GM23248 (cell line): ENCODE results near the gene MNAT1. TPM values are rescaled to one million over a fixed set of nuclear protein-coding genes. Genes with fewer than 3 reads are reported as not detected.

Source experiments
- DNase-seq: peaks from one replicate; pipeline ENCODE4 v3.0.0-alpha.2; 2015
- H2AFZ ChIP-seq: fragments of 200-600 bp; sonication (generic); 2 replicates; pipeline ENCODE4 v1.6.1; 2016; ENCODE audit warnings: antibody characterized with exemption
- H3F3A ChIP-seq: fragments of 200-600 bp; sonication (generic); 2 replicates; pipeline ENCODE4 v1.6.1; 2016; ENCODE audit warnings: mild to moderate bottlenecking, antibody characterized with exemption, mixed run types; ENCODE audit not compliant: insufficient read depth
- H3K27ac ChIP-seq: fragments of 200-600 bp; sonication (generic); 2 replicates; pipeline ENCODE4 v1.5.1; 2016; ENCODE audit warnings: mild to moderate bottlenecking
- H3K27me3 ChIP-seq: fragments of 200-600 bp; sonication (generic); replicated peaks from 2 replicates; pipeline ENCODE4 v1.6.1; 2016; ENCODE audit warnings: mild to moderate bottlenecking; ENCODE audit not compliant: insufficient read depth
- H3K36me3 ChIP-seq: fragments of 200-600 bp; sonication (generic); 2 replicates; pipeline ENCODE4 v1.6.1; 2016; ENCODE audit warnings: low read depth, mild to moderate bottlenecking
- H3K4me1 ChIP-seq: fragments of 200-600 bp; sonication (generic); 2 replicates; pipeline ENCODE4 v1.6.1; 2016; ENCODE audit warnings: mild to moderate bottlenecking; ENCODE audit not compliant: insufficient read depth
- H3K4me2 ChIP-seq: fragments of 200-600 bp; sonication (generic); one replicate; pipeline ENCODE4 v1.6.1; 2016; ENCODE audit warnings: mild to moderate bottlenecking; ENCODE audit not compliant: unreplicated experiment
- H3K4me3 ChIP-seq: fragments of 200-600 bp; sonication (generic); 2 replicates; pipeline ENCODE4 v1.5.1; 2016; ENCODE audit warnings: mild to moderate bottlenecking
- H3K79me2 ChIP-seq: fragments of 200-600 bp; sonication (generic); 2 replicates; pipeline ENCODE4 v1.6.1; 2016; ENCODE audit warnings: mild to moderate bottlenecking; ENCODE audit not compliant: insufficient read depth
- H3K9ac ChIP-seq: fragments of 200-600 bp; sonication (generic); 2 replicates; pipeline ENCODE4 v1.6.1; 2016; ENCODE audit warnings: mild to moderate bottlenecking
- H3K9me2 ChIP-seq: fragments of 200-600 bp; sonication (generic); 2 replicates; pipeline ENCODE4 v1.6.1; 2016; ENCODE audit warnings: mixed run types, mild to moderate bottlenecking, moderate library complexity; ENCODE audit not compliant: insufficient read depth
- H3K9me3 ChIP-seq: fragments of 200-600 bp; sonication (generic); one replicate; pipeline ENCODE4 v1.6.1; 2017; ENCODE audit warnings: low read depth
- H4K20me1 ChIP-seq: fragments of 200-600 bp; sonication (generic); 2 replicates; pipeline ENCODE4 v1.6.0; 2016; ENCODE audit not compliant: insufficient read depth
- EZH2 ChIP-seq: fragments of 200-600 bp; sonication (generic); IDR thresholded peaks from 2 replicates; pipeline ENCODE4 v1.6.1; 2018; ENCODE audit warnings: antibody characterized with exemption, mild to moderate bottlenecking; ENCODE audit not compliant: insufficient read depth, poor library complexity, severe bottlenecking
- EZH2phosphoT487 ChIP-seq: fragments of 200-600 bp; sonication (generic); IDR thresholded peaks from 2 replicates; pipeline ENCODE4 v1.6.1; 2018; ENCODE audit warnings: antibody characterized with exemption, moderate library complexity, mild to moderate bottlenecking, low read depth; ENCODE audit not compliant: insufficient read depth
- WGBS, 2 experiments: methylation state at CpG; one replicate each; pipeline ENCODE4 v1.1.6; 2015 to 2017; ENCODE audit warnings: low lambda C conversion rate in 2 of 2, low coverage in 1 of 2; ENCODE audit errors: missing lambda C conversion rate in 2 of 2; 5-methylcytosine and 5-hydroxymethylcytosine counted together
- in situ Hi-C: fragments of 300-500 bp; cut with MboI; formaldehyde crosslinking; loops from 2 replicates; pipeline ENCODE4 v1.15.0; 2020
- polyA plus RNA-seq: library from polyadenylated mRNA; unstranded; fragments of >200 nt; fragmentation: Nextera tagmentation; extraction: Ambion mirVana; gene quantifications from 2 replicates; pipeline ENCODE4 v1.2.1, GENCODE V29; 2016
- total RNA-seq: library from RNA; depleted of rRNA; stranded (reverse); fragments of >200 nt; shearing (Covaris generic); gene quantifications from 2 replicates; pipeline ENCODE4 v1.2.3, GENCODE V29; 2014

Gene MNAT1
- total and polyA plus RNA-seq, 2 experiments from 2014 or later = 39.9 to 53.8 TPM

DNA sequence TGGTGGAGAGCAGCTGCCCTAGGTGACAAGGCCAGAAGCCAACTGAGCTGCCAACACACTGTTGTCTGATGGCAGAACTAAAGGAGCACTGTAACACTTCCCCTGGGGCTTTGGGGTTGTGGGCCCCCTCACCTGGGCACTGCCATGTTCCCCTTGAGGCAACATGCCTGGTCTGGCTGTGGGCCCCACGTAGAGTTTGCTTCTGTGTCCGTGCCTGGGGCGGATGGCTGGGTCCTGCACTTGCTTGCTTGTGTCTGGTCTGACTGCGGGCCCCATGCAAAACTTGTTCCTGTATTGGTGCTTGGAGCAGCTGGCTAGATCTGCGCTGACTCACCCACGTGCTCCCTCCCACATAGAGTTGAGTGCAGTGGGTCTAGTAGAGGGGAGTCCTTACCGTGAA lies 78.4 kb downstream of the MNAT1 start:
- DNase-seq = no peak
- no peak for TF ChIP-seq EZH2
- no peak for TF ChIP-seq EZH2phosphoT487
- no peak overlapping the region for H3K9ac ChIP-seq
- H3K9me3 ChIP-seq = no peaks in the 10 kb centered on the region
- H3K79me2 ChIP-seq = no peaks in the 10 kb centered on the region
- 96 to 98% methylated on average over 7 of the region's 7 CpGs for WGBS, 2 experiments
- no peaks in the 10 kb centered on the region for H3F3A ChIP-seq
- H3K9me2 ChIP-seq = no peaks in the 10 kb centered on the region
- peaks cover 21% of the 10 kb centered on the region for H3K36me3 ChIP-seq
- H2AFZ ChIP-seq = no peak overlapping the region
- H3K4me1 ChIP-seq = peaks cover 10% of the 10 kb centered on the region
- H3K27ac ChIP-seq = no peak overlapping the region
- no peaks in the 10 kb centered on the region for H4K20me1 ChIP-seq
- in situ Hi-C loops = no loop called here
- no peak overlapping the region for H3K4me2 ChIP-seq
- H3K27me3 ChIP-seq = no peaks in the 10 kb centered on the region
- no peak overlapping the region for H3K4me3 ChIP-seq

DNA sequence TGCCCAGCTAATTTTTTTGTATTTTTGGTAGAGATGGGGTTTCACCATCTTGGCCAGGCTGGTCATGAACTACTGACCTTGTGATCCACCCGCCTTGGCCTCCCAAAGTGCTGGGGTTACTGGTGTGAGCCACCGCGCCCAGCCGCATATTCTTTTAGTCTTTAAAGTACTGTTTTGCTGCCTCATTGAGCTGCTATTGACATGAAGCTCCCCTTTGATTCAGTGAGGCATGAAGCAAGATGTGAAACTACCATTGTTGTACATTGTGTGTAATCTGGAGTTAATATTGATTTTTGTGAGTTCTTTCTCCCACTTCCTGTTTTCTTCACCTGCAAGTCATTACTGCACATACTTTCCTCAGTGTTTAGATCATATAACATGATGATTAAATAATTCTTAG lies 80.8 kb downstream of the MNAT1 start:
- peaks cover 10% of the 10 kb centered on the region for H3K4me1 ChIP-seq
- H3K27ac ChIP-seq = no peak overlapping the region
- peaks cover 31% of the 10 kb centered on the region for H3K36me3 ChIP-seq
- in situ Hi-C loops = no loop called here
- no peak for TF ChIP-seq EZH2
- TF ChIP-seq EZH2phosphoT487 = no peak
- H2AFZ ChIP-seq = no peak overlapping the region
- no peaks in the 10 kb centered on the region for H4K20me1 ChIP-seq
- no peaks in the 10 kb centered on the region for H3K79me2 ChIP-seq
- no peak overlapping the region for H3K9ac ChIP-seq
- H3K9me2 ChIP-seq = no peaks in the 10 kb centered on the region
- DNase-seq = no peak
- 77 to 80% methylated on average over 4 of the region's 4 CpGs for WGBS, 2 experiments
- no peaks in the 10 kb centered on the region for H3K27me3 ChIP-seq
- no peaks in the 10 kb centered on the region for H3F3A ChIP-seq
- no peak overlapping the region for H3K4me2 ChIP-seq
- no peaks in the 10 kb centered on the region for H3K9me3 ChIP-seq
- H3K4me3 ChIP-seq = no peak overlapping the region

DNA sequence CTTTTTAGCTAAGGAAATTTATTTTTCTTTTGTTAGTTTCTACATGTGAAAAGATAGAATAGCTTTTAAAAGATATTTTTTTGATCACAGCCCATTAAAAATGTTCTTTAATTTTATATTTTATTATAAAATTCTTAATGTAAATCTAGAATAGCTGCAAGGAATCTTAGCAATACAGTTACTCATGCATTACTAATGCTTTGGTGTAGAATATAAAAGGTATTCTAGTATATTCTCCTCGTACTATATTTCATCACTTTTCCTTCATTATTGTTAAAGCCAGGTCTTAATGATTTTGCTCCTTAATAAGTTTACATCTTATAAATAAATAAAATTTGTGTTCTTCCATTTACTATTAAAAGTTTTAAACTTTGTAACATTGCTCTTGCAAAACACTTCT lies 82.6 kb downstream of the MNAT1 start:
- H3K27ac ChIP-seq = no peak overlapping the region
- no peaks in the 10 kb centered on the region for H3F3A ChIP-seq
- in situ Hi-C loops = no loop called here
- no peak overlapping the region for H3K4me3 ChIP-seq
- H3K27me3 ChIP-seq = no peaks in the 10 kb centered on the region
- no peaks in the 10 kb centered on the region for H3K79me2 ChIP-seq
- H3K4me1 ChIP-seq = peaks cover 10% of the 10 kb centered on the region
- H3K9ac ChIP-seq = no peak overlapping the region
- DNase-seq = peak; percentile 20
- no peaks in the 10 kb centered on the region for H4K20me1 ChIP-seq
- H3K9me2 ChIP-seq = no peaks in the 10 kb centered on the region
- no peaks in the 10 kb centered on the region for H3K9me3 ChIP-seq
- no peak overlapping the region for H2AFZ ChIP-seq
- no peak overlapping the region for H3K4me2 ChIP-seq
- peaks cover 26% of the 10 kb centered on the region for H3K36me3 ChIP-seq
- TF ChIP-seq EZH2phosphoT487 (no peak), EZH2 (no peak)
- 38 to 47% methylated on average over 1 of the region's 1 CpG for WGBS, 2 experiments

DNA sequence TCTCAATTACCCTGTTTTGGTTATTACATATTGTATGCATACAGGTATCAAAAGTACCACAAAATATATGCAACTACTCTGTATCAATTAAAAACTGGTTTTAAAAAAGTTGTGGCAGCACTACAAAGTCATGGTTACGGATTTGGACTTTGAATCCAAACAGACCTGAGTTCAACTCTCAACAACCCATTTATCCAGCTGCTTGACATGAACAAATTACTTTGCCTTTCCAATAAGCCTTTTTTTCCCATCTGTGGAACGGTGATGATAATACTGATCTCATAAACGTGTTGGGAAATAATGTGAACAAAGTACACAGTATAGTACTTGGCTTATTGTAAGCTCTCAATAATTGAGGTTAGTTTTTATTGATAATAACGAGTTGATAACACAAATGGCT lies 85.0 kb downstream of the MNAT1 start:
- Histone ChIP-seq H3K27ac (no peak overlapping the region), H2AFZ (no peak overlapping the region), H3K27me3 (no peaks in the 10 kb centered on the region), H3K4me2 (no peak overlapping the region), H3K9me3 (no peaks in the 10 kb centered on the region), H3K4me3 (no peak overlapping the region), H4K20me1 (no peaks in the 10 kb centered on the region), H3F3A (no peaks in the 10 kb centered on the region), H3K36me3 (peaks cover 16% of the 10 kb centered on the region; the same call in 1 of the 2 replicates), H3K9me2 (no peaks in the 10 kb centered on the region), H3K4me1 (peaks cover 10% of the 10 kb centered on the region), H3K9ac (no peak overlapping the region), H3K79me2 (no peaks in the 10 kb centered on the region)
- 96 to 98% methylated on average over 4 of the region's 4 CpGs for WGBS, 2 experiments
- no peak for DNase-seq
- no peak for TF ChIP-seq EZH2phosphoT487
- TF ChIP-seq EZH2 = no peak
- in situ Hi-C loops = no loop called here

DNA sequence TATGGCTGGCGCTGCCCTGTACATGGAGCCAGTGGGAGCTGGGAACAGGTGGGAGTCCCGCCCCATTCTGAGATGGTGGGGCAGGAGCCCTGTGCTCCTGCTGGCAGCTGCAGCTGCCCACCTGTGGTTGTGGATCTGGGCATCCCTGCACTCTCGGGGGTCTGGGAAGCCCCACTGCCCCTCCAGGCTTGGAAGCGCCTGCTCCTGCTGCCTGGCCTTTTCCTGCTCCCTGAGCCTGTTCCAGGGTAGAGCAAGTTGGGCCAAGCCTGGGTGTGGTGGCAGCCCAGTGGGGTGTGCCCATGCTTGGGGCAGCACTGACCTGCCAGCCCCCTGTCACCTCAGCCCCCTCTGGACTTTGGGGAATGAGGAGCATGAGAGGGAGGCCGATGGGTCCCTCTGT lies 104.0 kb downstream of the MNAT1 start:
- Histone ChIP-seq H2AFZ (no peak overlapping the region), H3K4me2 (no peak overlapping the region), H4K20me1 (no peaks in the 10 kb centered on the region), H3K4me3 (no peak overlapping the region), H3F3A (no peaks in the 10 kb centered on the region), H3K36me3 (no peaks in the 10 kb centered on the region), H3K4me1 (no peaks in the 10 kb centered on the region), H3K9me2 (no peaks in the 10 kb centered on the region), H3K27me3 (no peaks in the 10 kb centered on the region), H3K27ac (no peak overlapping the region), H3K9me3 (no peaks in the 10 kb centered on the region), H3K79me2 (peaks cover 3% of the 10 kb centered on the region; the same call in 1 of the 2 replicates), H3K9ac (no peak overlapping the region)
- no peak for DNase-seq
- 89 to 94% methylated on average over 5 of the region's 5 CpGs for WGBS, 2 experiments
- TF ChIP-seq EZH2phosphoT487 = no peak
- TF ChIP-seq EZH2 = no peak
- in situ Hi-C loops = no loop called here
